T-helper 2 cell treated with Interferon-gamma antibody and Interleukin-4, amounts not matched to agents 5 μg/mL and 100 μg/mL, for 36 hours (primary cell): ENCODE results near the gene GAS7.
"Not testable (repeated sequence)": the region's sequence is repeated elsewhere in the genome, so short reads cannot be mapped to it uniquely, and the experiment has no call there.

ENCODE experiments used
- DNase-seq: peaks from one replicate; pipeline ENCODE4 v3.0.0; 2021; ENCODE audit warnings: low spot score
- H3K27ac Mint-ChIP-seq: one replicate; pipeline ENCODE4 v1.8.0; 2021; ENCODE audit warnings: mild to moderate bottlenecking, mixed read lengths
- H3K27me3 Mint-ChIP-seq: one replicate; pipeline ENCODE4 v1.8.0; 2021; ENCODE audit warnings: low read depth, mixed read lengths
- H3K36me3 Mint-ChIP-seq: one replicate; pipeline ENCODE4 v1.8.0; 2021; ENCODE audit warnings: low read depth, mixed read lengths
- H3K4me1 Mint-ChIP-seq: one replicate; pipeline ENCODE4 v1.8.0; 2021; ENCODE audit warnings: low read depth, mixed read lengths
- H3K4me3 Mint-ChIP-seq: one replicate; pipeline ENCODE4 v1.8.0; 2022; ENCODE audit warnings: mild to moderate bottlenecking, moderate library complexity, mixed read lengths
- H3K9me3 Mint-ChIP-seq: one replicate; pipeline ENCODE4 v1.8.0; 2021; ENCODE audit warnings: mixed read lengths

The GAS7 gene

GRCh38 chr17:9934331-9934730, 264.1 kb downstream of the GAS7 start:
- no peaks in the 10 kb centered on the region for H3K9me3 Mint-ChIP-seq
- H3K4me1 Mint-ChIP-seq: no peaks in the 10 kb centered on the region
- no peak overlapping the region for H3K27ac Mint-ChIP-seq
- no peak for DNase-seq
- H3K27me3 Mint-ChIP-seq: no peaks in the 10 kb centered on the region
- H3K4me3 Mint-ChIP-seq: no peak overlapping the region
- no peaks in the 10 kb centered on the region for H3K36me3 Mint-ChIP-seq

GRCh38 chr17:9932491-9932890, 265.9 kb downstream of the GAS7 start:
- H3K9me3 Mint-ChIP-seq: no peaks in the 10 kb centered on the region
- no peaks in the 10 kb centered on the region for H3K4me1 Mint-ChIP-seq
- no peaks in the 10 kb centered on the region for H3K36me3 Mint-ChIP-seq
- no peak overlapping the region for H3K27ac Mint-ChIP-seq
- H3K27me3 Mint-ChIP-seq: no peaks in the 10 kb centered on the region
- no peak overlapping the region for H3K4me3 Mint-ChIP-seq
- DNase-seq: no peak

GRCh38 chr17:9931144-9931741, 267.2 kb downstream of the GAS7 start:
- H3K36me3 Mint-ChIP-seq: no peaks in the 10 kb centered on the region
- no peak overlapping the region for H3K4me3 Mint-ChIP-seq

GRCh38 chr17:9929871-9930270, 268.5 kb downstream of the GAS7 start:
- no peak for DNase-seq
- Mint-ChIP-seq H3K27ac (no peak overlapping the region), H3K27me3 (no peaks in the 10 kb centered on the region), H3K4me3 (no peak overlapping the region), H3K36me3 (no peaks in the 10 kb centered on the region), H3K9me3 (no peaks in the 10 kb centered on the region), H3K4me1 (no peaks in the 10 kb centered on the region)

More at GRCh38 chr17:9931144-9931741, 267.2 kb downstream of the GAS7 start:
- Mint-ChIP-seq H3K27ac (no peak overlapping the region), H3K9me3 (no peaks in the 10 kb centered on the region), H3K4me1 (no peaks in the 10 kb centered on the region), H3K27me3 (no peaks in the 10 kb centered on the region)
- DNase-seq: no peak

- Mint-ChIP-seq H3K27ac (no peak overlapping the region), H3K4me3 (no peak overlapping the region), H3K27me3 (no peaks in the 10 kb centered on the region), H3K36me3 (no peaks in the 10 kb centered on the region), H3K4me1 (peaks cover 2% of the 10 kb centered on the region), H3K9me3 (no peaks in the 10 kb centered on the region)
- DNase-seq: no peak
Measured at GRCh38 chr17:9928601-9929333, 269.6 kb downstream of the GAS7 start.

- H3K9me3 Mint-ChIP-seq: no peaks in the 10 kb centered on the region
- no peak overlapping the region for H3K4me3 Mint-ChIP-seq
- no peaks in the 10 kb centered on the region for H3K36me3 Mint-ChIP-seq
- DNase-seq: no peak
- peaks cover 2% of the 10 kb centered on the region for H3K4me1 Mint-ChIP-seq
- H3K27me3 Mint-ChIP-seq: no peaks in the 10 kb centered on the region
- H3K27ac Mint-ChIP-seq: no peak overlapping the region
Measured at GRCh38 chr17:9926150-9926804, 272.1 kb downstream of the GAS7 start.

- peaks cover 2% of the 10 kb centered on the region for H3K4me1 Mint-ChIP-seq
- no peak overlapping the region for H3K4me3 Mint-ChIP-seq
- no peaks in the 10 kb centered on the region for H3K36me3 Mint-ChIP-seq
- no peaks in the 10 kb centered on the region for H3K9me3 Mint-ChIP-seq
- H3K27ac Mint-ChIP-seq: no peak overlapping the region
- H3K27me3 Mint-ChIP-seq: no peaks in the 10 kb centered on the region
- DNase-seq: no peak
Measured at GRCh38 chr17:9925457-9925856, 272.9 kb downstream of the GAS7 start.

GRCh38 chr17:9924735-9925191, 273.6 kb downstream of the GAS7 start:
- Mint-ChIP-seq H3K9me3 (no peaks in the 10 kb centered on the region), H3K36me3 (no peaks in the 10 kb centered on the region), H3K27ac (no peak overlapping the region), H3K27me3 (no peaks in the 10 kb centered on the region), H3K4me3 (no peak overlapping the region), H3K4me1 (peaks cover 2% of the 10 kb centered on the region)
- DNase-seq: no peak

- no peak overlapping the region for H3K4me3 Mint-ChIP-seq
- peaks cover 2% of the 10 kb centered on the region for H3K4me1 Mint-ChIP-seq
- no peaks in the 10 kb centered on the region for H3K27me3 Mint-ChIP-seq
- no peaks in the 10 kb centered on the region for H3K36me3 Mint-ChIP-seq
- H3K9me3 Mint-ChIP-seq: no peaks in the 10 kb centered on the region
- no peak for DNase-seq
- H3K27ac Mint-ChIP-seq: no peak overlapping the region
Measured at GRCh38 chr17:9922012-9922848, 276.2 kb downstream of the GAS7 start.

- not testable (repeated sequence) for DNase-seq, H3K36me3 Mint-ChIP-seq, H3K4me3 Mint-ChIP-seq, H3K27me3 Mint-ChIP-seq, H3K4me1 Mint-ChIP-seq, H3K27ac Mint-ChIP-seq, H3K9me3 Mint-ChIP-seq
Measured at GRCh38 chr17:9921216-9921615, 277.2 kb downstream of the GAS7 start.

- H3K9me3 Mint-ChIP-seq: no peaks in the 10 kb centered on the region
- H3K27ac Mint-ChIP-seq: no peak overlapping the region
- H3K4me1 Mint-ChIP-seq: no peaks in the 10 kb centered on the region
- H3K36me3 Mint-ChIP-seq: no peaks in the 10 kb centered on the region
- no peak for DNase-seq
- H3K27me3 Mint-ChIP-seq: no peaks in the 10 kb centered on the region
- H3K4me3 Mint-ChIP-seq: no peak overlapping the region
Measured at GRCh38 chr17:9918804-9919352, 279.5 kb downstream of the GAS7 start.

GRCh38 chr17:9918352-9918751, 280.1 kb downstream of the GAS7 start:
- Mint-ChIP-seq H3K36me3 (no peaks in the 10 kb centered on the region), H3K27ac (no peak overlapping the region), H3K9me3 (no peaks in the 10 kb centered on the region), H3K4me3 (no peak overlapping the region), H3K4me1 (no peaks in the 10 kb centered on the region), H3K27me3 (no peaks in the 10 kb centered on the region)
- DNase-seq: no peak

- Mint-ChIP-seq H3K27ac (no peak overlapping the region), H3K36me3 (no peaks in the 10 kb centered on the region), H3K4me1 (no peaks in the 10 kb centered on the region), H3K9me3 (no peaks in the 10 kb centered on the region), H3K4me3 (no peak overlapping the region), H3K27me3 (no peaks in the 10 kb centered on the region)
- no peak for DNase-seq
Measured at GRCh38 chr17:9917801-9918200, 280.6 kb downstream of the GAS7 start.
